NCI-H146 treated with DMSO at 0.1 percent for 48 hours (cell line): Measurements from ENCODE around the gene PITPNC1.
A peak's percentile ranks its signal among the peaks of the same experiment; 100 is the strongest.
"Not testable (repeated sequence)": the region's sequence is repeated elsewhere in the genome, so short reads cannot be mapped to it uniquely, and the experiment has no call there.

Source experiments
- DNase-seq: peaks from one replicate; lab custom pipeline; 2025; ENCODE audit not compliant: unreplicated experiment; lab: John Stamatoyannopoulos, UW

The PITPNC1 gene

GRCh38 chr17:67452681-67453554 is 75.8 kb downstream of the PITPNC1 start:
- DNase-seq: peak; percentile 70

GRCh38 chr17:67456103-67456502 is 79.0 kb downstream of the PITPNC1 start:
- no peak for DNase-seq

GRCh38 chr17:67456889-67457288 is 79.8 kb downstream of the PITPNC1 start:
- DNase-seq: no peak

GRCh38 chr17:67458203-67458602 is 81.1 kb downstream of the PITPNC1 start:
- DNase-seq: no peak

GRCh38 chr17:67459985-67460384 is 82.9 kb downstream of the PITPNC1 start:
- peak; percentile 49 for DNase-seq

GRCh38 chr17:67461228-67461780 is 84.2 kb downstream of the PITPNC1 start:
- no peak for DNase-seq

GRCh38 chr17:67461876-67462275 is 84.8 kb downstream of the PITPNC1 start:
- DNase-seq: no peak

GRCh38 chr17:67466251-67466796 is 89.2 kb downstream of the PITPNC1 start:
- DNase-seq: no peak

GRCh38 chr17:67467500-67468455 is 90.7 kb downstream of the PITPNC1 start:
- no peak for DNase-seq

GRCh38 chr17:67469208-67469980 is 92.3 kb downstream of the PITPNC1 start:
- no peak for DNase-seq

- no peak for DNase-seq
These were observed 93.1 kb downstream of the PITPNC1 start for GRCh38 chr17:67470163-67470562.

GRCh38 chr17:67471118-67471517 is 94.0 kb downstream of the PITPNC1 start:
- DNase-seq: no peak

GRCh38 chr17:67472606-67473005 is 95.5 kb downstream of the PITPNC1 start:
- not testable (repeated sequence) for DNase-seq

- DNase-seq: no peak
These were observed 97.1 kb downstream of the PITPNC1 start for GRCh38 chr17:67474081-67474661.

- peak; percentile 59 for DNase-seq
These were observed 98.3 kb downstream of the PITPNC1 start for GRCh38 chr17:67475161-67475937.

- no peak for DNase-seq
These were observed 99.8 kb downstream of the PITPNC1 start for GRCh38 chr17:67476787-67477335.

- DNase-seq: no peak
These were observed 100.6 kb downstream of the PITPNC1 start for GRCh38 chr17:67477687-67478086.

GRCh38 chr17:67478401-67479041 is 101.4 kb downstream of the PITPNC1 start:
- DNase-seq: no peak
